HepG2 (cell line): ENCODE measurements around the gene MROH2A. TPM values are rescaled to one million over a fixed set of nuclear protein-coding genes. Genes with fewer than 3 reads are reported as not detected.

Experiments used
- ATAC-seq: fragments of 200-7000 bp; cut with Tn5 transposase; 3 replicates; pipeline ENCODE4 v1.9.1; 2020; ENCODE audit warnings: mild to moderate bottlenecking, moderate library complexity
- BruUV-seq: library from RNA; stranded (reverse); fragments of 400-500 nt; replicated peaks from 2 replicates; lab custom pipeline; 2021; lab: Mats Ljungman, UMichigan
- CTCF ChIA-PET: fragments of 300-600 bp; formaldehyde crosslinking; extraction: SDS; loops from one replicate; lab custom pipeline; 2021; ENCODE audit warnings: low total read pairs, inconsistent platforms, low intra/inter-chr PET ratio; lab: Yijun Ruan, JAX
- POLR2A ChIA-PET: fragments of 350-600 bp; sonication (Branson Sonifier 250); formaldehyde crosslinking; loops from one replicate; lab custom pipeline; 2020; ENCODE audit warnings: antibody characterized with exemption, inconsistent platforms; lab: Yijun Ruan, JAX
- DNase-seq: peaks from one replicate; pipeline ENCODE4 v3.0.0-alpha.2; 2015; ENCODE audit warnings: low spot score
- FAIRE-seq: peaks from 3 replicates; lab custom pipeline; 2011; peaks lifted over from hg19 to GRCh38; lab: Jason Lieb, UNC
- H2AFZ ChIP-seq: one replicate; pipeline ENCODE4 v1.6.1; 2011; ENCODE audit warnings: low read length, inconsistent platforms
- H3K27ac ChIP-seq: fragments of 300-600 bp; 3 replicates; pipeline ENCODE4 v1.8.0; 2011; ENCODE audit warnings: mixed run types, mild to moderate bottlenecking, mixed read lengths, low read length, inconsistent platforms; ENCODE audit not compliant: insufficient read depth; ENCODE audit errors: extremely low read length
- H3K27me3 ChIP-seq, 2 experiments: fragments of 200-600 bp in 1 of 2; 2 replicates in 1 of 2; 3 replicates in 1 of 2; pipeline versions ENCODE4 v1.6.0 to v1.8.0; 2011; ENCODE audit warnings: low read length in 2 of 2, mild to moderate bottlenecking in 2 of 2, moderate library complexity in 2 of 2, inconsistent platforms in 1 of 2; ENCODE audit not compliant: insufficient read depth in 2 of 2, control insufficient read depth in 1 of 2
- H3K36me3 ChIP-seq, 2 experiments: fragments of 200-600 bp in 1 of 2; replicated peaks in 1 of 2; 2 replicates in 1 of 2; 3 replicates in 1 of 2; pipeline versions ENCODE4 v1.5.1 to v1.8.0; 2011; ENCODE audit warnings: low read length in 2 of 2, inconsistent platforms in 1 of 2; ENCODE audit not compliant: insufficient read depth in 2 of 2, control insufficient read depth in 1 of 2
- H3K4me1 ChIP-seq: 2 replicates; pipeline ENCODE4 v1.5.1; 2012; ENCODE audit warnings: low read length, inconsistent platforms; ENCODE audit not compliant: insufficient read depth
- H3K4me2 ChIP-seq: 2 replicates; pipeline ENCODE4 v1.6.0; 2011; ENCODE audit warnings: low read depth, low read length, inconsistent platforms
- H3K4me3 ChIP-seq, 3 experiments: fragments of 200-600 bp in 1 of 3; sonication (generic), shearing (Covaris generic) in 1 of 3; replicated peaks in 1 of 3; 2 replicates each; pipeline ENCODE4 v1.5.1; 2011 to 2016; ENCODE audit warnings: low read length in 3 of 3, inconsistent platforms in 2 of 3, low read depth in 2 of 3, mild to moderate bottlenecking in 2 of 3, control low read depth in 1 of 3, mixed read lengths in 1 of 3; ENCODE audit not compliant: insufficient read depth in 1 of 3
- H3K79me2 ChIP-seq: one replicate; pipeline ENCODE4 v1.6.1; 2011; ENCODE audit warnings: low read length, inconsistent platforms; ENCODE audit not compliant: insufficient read depth
- H3K9ac ChIP-seq: 2 replicates; pipeline ENCODE4 v1.6.0; 2011; ENCODE audit warnings: mild to moderate bottlenecking, low read depth, low read length, inconsistent platforms; ENCODE audit not compliant: insufficient read depth
- H3K9me3 ChIP-seq: 2 replicates; pipeline ENCODE4 v1.5.1; 2012; ENCODE audit warnings: mild to moderate bottlenecking, low read length
- H4K20me1 ChIP-seq: 2 replicates; pipeline ENCODE4 v1.6.0; 2011; ENCODE audit warnings: inconsistent platforms, mild to moderate bottlenecking, low read length, moderate library complexity; ENCODE audit not compliant: insufficient read depth
- HHEX ChIP-seq: IDR thresholded peaks from 2 replicates; pipeline ENCODE4 v1.6.1; 2016; ENCODE audit warnings: control low read depth
- PAXIP1 ChIP-seq: sonication (generic); formaldehyde crosslinking; conservative IDR thresholded peaks from 2 replicates; pipeline ENCODE4 v1.4.0; 2020; ENCODE audit warnings: mild to moderate bottlenecking, missing genetic modification reagents, moderate library complexity
- PHF8 ChIP-seq: sonication (generic); formaldehyde crosslinking; IDR thresholded peaks from 2 replicates; pipeline ENCODE4 v1.5.0; 2020; ENCODE audit warnings: missing genetic modification reagents
- PRDM15 ChIP-seq: sonication (generic); formaldehyde crosslinking; IDR thresholded peaks from 2 replicates; pipeline ENCODE4 v1.4.0; 2020; ENCODE audit warnings: missing genetic modification reagents
- STAT5B ChIP-seq: sonication (generic); formaldehyde crosslinking; IDR thresholded peaks from 2 replicates; pipeline ENCODE4 v1.4.0; 2020; ENCODE audit warnings: missing genetic modification reagents
- ZBTB49 ChIP-seq: sonication (generic); formaldehyde crosslinking; IDR thresholded peaks from 2 replicates; pipeline ENCODE4 v1.4.0; 2020; ENCODE audit warnings: missing genetic modification reagents, borderline replicate concordance
- WGBS: methylation state at CpG from one replicate; pipeline ENCODE4 v1.1.6; 2017; ENCODE audit warnings: low lambda C conversion rate; 5-methylcytosine and 5-hydroxymethylcytosine counted together
- in situ Hi-C: cut with HindIII; loops from 2 replicates; pipeline ENCODE4 v1.10.0; 2017; ENCODE audit warnings: low pct_unique_long_range_greater_than_20kb; ENCODE audit not compliant: extremely low pct_ligation_motif_present
- intact Hi-C: fragments of 100-400 bp; cut with micrococcal nuclease; formaldehyde crosslinking; loops from one replicate; pipeline ENCODE4 v1.10.0; 2022; ENCODE audit not compliant: unreplicated experiment
- polyA plus RNA-seq, 8 experiments: library from polyadenylated mRNA; depleted of rRNA in 3 of 8; stranded (reverse) in 7 of 8; unstranded in 1 of 8; fragments of >200 nt; fragmentation: Illumina TruSeq in 4 of 8; extraction: Trizol in 4 of 8; gene quantifications; 2 replicates each; pipeline versions ENCODE4 v1.2.1 to v1.2.3, GENCODE V29; 2011 to 2016; ENCODE audit warnings: low read depth in 4 of 8, missing spikeins in 1 of 8, mixed read lengths in 1 of 8; ENCODE audit not compliant: insufficient read depth in 1 of 8
- total RNA-seq, 5 experiments: library from RNA; depleted of rRNA; stranded (reverse); fragments of >200 nt; fragmentation: Illumina TruSeq; extraction: Trizol; gene quantifications; 2 replicates each; pipeline ENCODE4 v1.2.3, GENCODE V29; 2016; ENCODE audit warnings: low read depth in 1 of 5
- TF ChIP-seq, protein P1 (sequence below): sonication (generic); formaldehyde crosslinking; IDR thresholded peaks from 2 replicates; pipeline ENCODE4 v1.4.0; 2020; ENCODE audit warnings: missing genetic modification reagents, mild to moderate bottlenecking, borderline replicate concordance

The MROH2A gene
- total and polyA plus RNA-seq, 2 of the 13 experiments (the other 11 are each of a cell fraction or from before 2014, with no cell fraction given): 0.03 to 0.04 TPM

DNA sequence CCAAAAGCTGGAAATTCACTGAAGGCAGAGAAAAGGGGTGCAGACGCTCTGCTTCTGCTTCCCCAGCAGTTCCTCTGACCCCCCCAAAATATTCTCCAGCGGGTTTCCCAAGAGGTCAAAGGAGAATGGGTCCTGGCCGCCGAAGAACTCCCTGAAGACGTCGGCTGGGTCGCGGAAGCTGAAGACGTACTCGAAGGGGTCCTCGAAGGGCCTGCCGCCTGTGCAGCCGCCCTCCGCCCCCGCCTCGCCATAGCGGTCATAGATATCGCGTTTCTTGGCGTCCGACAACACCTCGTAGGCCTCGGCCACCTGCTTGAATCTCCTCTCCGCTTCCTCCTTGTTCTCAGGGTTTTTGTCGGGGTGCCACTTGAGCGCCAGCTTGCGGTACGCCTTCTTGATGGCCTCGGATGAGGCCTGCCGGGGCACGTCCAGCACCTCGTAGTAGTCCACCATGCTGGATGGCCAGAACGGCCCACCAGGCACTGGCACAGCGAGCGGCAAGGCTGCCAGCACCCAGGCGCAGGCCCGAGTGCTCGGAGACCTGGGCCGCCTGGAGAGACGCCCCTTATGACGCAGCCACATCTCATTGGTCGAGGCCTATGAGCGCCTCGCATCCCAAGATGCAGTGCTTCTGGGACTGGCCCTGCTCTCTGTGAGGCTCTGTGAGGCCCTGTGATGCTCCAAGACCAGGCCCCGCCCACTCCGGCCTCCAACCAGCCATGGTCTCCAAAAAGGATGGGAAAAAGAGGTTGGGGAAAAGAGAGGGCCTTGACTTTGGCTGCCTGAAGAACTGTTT is 34.5 kb upstream of the MROH2A start (continued):
- no peak for TF ChIP-seq PHF8 (CRISPR knock-in tag)

- H3K4me1 ChIP-seq: peaks cover 27% of the 10 kb centered on the region
- H2AFZ ChIP-seq: no peak overlapping the region
- H3K4me2 ChIP-seq: peak overlapping the region; percentile 54
- intact Hi-C loops (no loop called here), in situ Hi-C loops (no loop called here)
- CTCF ChIA-PET: no interaction called here
- WGBS: 0% methylated on average over 5 of the region's 5 CpGs
- H3K79me2 ChIP-seq: no peaks in the 10 kb centered on the region
- FAIRE-seq: peak; percentile 76
- no TSS peak for BruUV-seq
- no peaks in the 10 kb centered on the region for H3K36me3 ChIP-seq
- POLR2A ChIA-PET: interaction anchor here (0.6 to 1.6 kb wide), 3 partner anchors 8 to 87 kb away, joined by 4 to 9 read pairs (median 6); no protein-coding TSS in a partner anchor
- peaks cover 1 to 63% of the 10 kb centered on the region in 2 experiments; a peak in 4 of 5 replicates for H3K27me3 ChIP-seq
- ATAC-seq: peak; percentile 94
- peak overlapping the region; percentile 61 for H3K27ac ChIP-seq
- no peak overlapping the region for H3K9ac ChIP-seq
- H3K4me3 ChIP-seq: no peak overlapping the region; a peak in 1 of 6 replicates
- H4K20me1 ChIP-seq: no peaks in the 10 kb centered on the region
- peaks cover 9% of the 10 kb centered on the region for H3K9me3 ChIP-seq
- DNase-seq: peak; percentile 98
- TF ChIP-seq STAT5B: peak; percentile 90; the same call in 1 of the 2 replicates
- TF ChIP-seq, protein P1, sequence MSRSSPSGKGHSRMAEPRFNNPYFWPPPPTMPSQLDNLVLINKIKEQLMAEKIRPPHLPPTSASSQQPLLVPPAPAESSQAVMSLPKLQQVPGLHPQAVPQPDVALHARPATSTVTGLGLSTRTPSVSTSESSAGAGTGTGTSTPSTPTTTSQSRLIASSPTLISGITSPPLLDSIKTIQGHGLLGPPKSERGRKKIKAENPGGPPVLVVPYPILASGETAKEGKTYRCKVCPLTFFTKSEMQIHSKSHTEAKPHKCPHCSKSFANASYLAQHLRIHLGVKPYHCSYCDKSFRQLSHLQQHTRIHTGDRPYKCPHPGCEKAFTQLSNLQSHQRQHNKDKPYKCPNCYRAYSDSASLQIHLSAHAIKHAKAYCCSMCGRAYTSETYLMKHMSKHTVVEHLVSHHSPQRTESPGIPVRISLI (CRISPR knock-in tag): peak; percentile 61; the same call in 1 of the 2 replicates
- peak; percentile 100 for TF ChIP-seq HHEX
- TF ChIP-seq ZBTB49 (CRISPR knock-in tag): no peak
- TF ChIP-seq PAXIP1 (CRISPR knock-in tag): peak; percentile 99
- TF ChIP-seq PRDM15 (CRISPR knock-in tag): no peak
Observed at GRCh38 chr2:233745073-233745755, 32.9 kb upstream of the MROH2A start.
